ENCODE data around the gene ASB18. TPM values are rescaled to one million over a fixed set of nuclear protein-coding genes. Genes with fewer than 3 reads are reported as not detected.

ASB18 gene
- total and polyA plus RNA-seq, 2 donors (not counting 3 experiments of a cell fraction or from before 2014, with no cell fraction given), result not detected

- no peak for DNase-seq (ENCODE audit: low read depth, low spot score)
- H4K20me1 ChIP-seq (replicated peaks; ENCODE audit: control insufficient read depth, extremely low read depth, insufficient read depth, low read length), result no peaks in the 10 kb centered on the region
- intact Hi-C loops (cut with micrococcal nuclease), result no loop called here
- no TSS peak for BruUV-seq (replicated peaks)
- H3K9me1 ChIP-seq (replicated peaks; ENCODE audit: control insufficient read depth, extremely low read depth, insufficient read depth, low read length), result no peaks in the 10 kb centered on the region
- TF ChIP-seq MYC (IDR thresholded peaks at IDR 0.05; ENCODE audit: low read depth, low read length) (no peak), POLR2AphosphoS5 (IDR thresholded peaks at IDR 0.05; ENCODE audit: insufficient read depth, low read depth, low read length) (no peak), POLR2A (IDR thresholded peaks at IDR 0.05; ENCODE audit: low read depth, low read length) (no peak), FOS (IDR thresholded peaks at IDR 0.05; ENCODE audit: borderline replicate concordance, insufficient read depth, low read length) (no peak), GATA2 (IDR thresholded peaks at IDR 0.05; ENCODE audit: insufficient read depth, insufficient read length, low read depth, low read length) (no peak), MAX (IDR thresholded peaks at IDR 0.05; ENCODE audit: insufficient read depth, insufficient read length) (no peak), EZH2 (IDR thresholded peaks at IDR 0.05; ENCODE audit: borderline replicate concordance, low read depth, low read length, severe bottlenecking) (no peak), JUN (IDR thresholded peaks at IDR 0.05; ENCODE audit: borderline replicate concordance, insufficient read depth, insufficient read length, low read depth) (no peak), CTCF (IDR thresholded peaks at IDR 0.05; ENCODE audit: extremely low read depth in 1 of 2, insufficient read depth in 1 of 2, low read depth in 1 of 2, low read length in 2 of 2) (no peak)
- no peak overlapping the region for H3K9ac ChIP-seq (replicated peaks; ENCODE audit: extremely low read depth, insufficient read depth, low read length)
- no peak overlapping the region for H3K27ac ChIP-seq (ENCODE audit: insufficient read depth, low read depth, low read length)
- no peak overlapping the region for H3K4me2 ChIP-seq (ENCODE audit: insufficient read depth, low read length)
- no peaks in the 10 kb centered on the region for H3K27me3 ChIP-seq (ENCODE audit: control insufficient read depth in 2 of 2, insufficient read depth in 2 of 2, low read length in 2 of 2)
- ChIA-PET POLR2A (no interaction called here), CTCF (no interaction called here)
- H3K9me3 ChIP-seq (replicated peaks; ENCODE audit: control insufficient read depth, insufficient read depth, low read length), result no peaks in the 10 kb centered on the region
- no peaks in the 10 kb centered on the region for H3K79me2 ChIP-seq (ENCODE audit: control insufficient read depth, insufficient read depth, low read length)
- H3K4me1 ChIP-seq (ENCODE audit: control insufficient read depth, extremely low read depth, insufficient read depth, low read length), result no peaks in the 10 kb centered on the region
- H3K4me3 ChIP-seq (replicated peaks in 1 of 3; ENCODE audit: insufficient read depth in 1 of 3, low read depth in 1 of 3, low read length in 3 of 3), result no peak overlapping the region
- no peak overlapping the region for H2AFZ ChIP-seq (ENCODE audit: low read depth, low read length)
- no peaks in the 10 kb centered on the region for H3K36me3 ChIP-seq (ENCODE audit: control insufficient read depth in 2 of 2, extremely low read depth in 1 of 2, insufficient read depth in 2 of 2, low read length in 2 of 2)
- no peak for FAIRE-seq
- dilution Hi-C loops (cut with MboI; ENCODE audit: extremely low pct_ligation_motif_present, low sequenced_read_pairs), result no loop called here
Measured at GRCh38 chr2:236293241-236293810, 29.1 kb upstream of the ASB18 start.

All from endothelial cell of umbilical vein (primary cell).